GM23338 (cell line): ENCODE results near the gene LAPTM5.

ENCODE experiments used
- POLR2AphosphoS5 ChIP-seq: IDR thresholded peaks from 2 replicates; pipeline ENCODE4 v1.6.1; 2016; ENCODE audit warnings: antibody characterized with exemption, low read depth
- TF ChIP-seq, protein P1 (sequence below), 2 experiments: fragments of 200-600 bp in 1 of 2; sonication (generic) in 1 of 2; conservative IDR thresholded peaks; 2 replicates each; pipeline versions ENCODE4 v1.5.1 to v1.6.1; 2016 to 2017; ENCODE audit warnings: antibody characterized with exemption in 2 of 2, low read depth in 2 of 2, mild to moderate bottlenecking in 2 of 2, moderate library complexity in 1 of 2
- TF ChIP-seq, protein P2 (sequence below): IDR thresholded peaks from one replicate; pipeline ENCODE4 v1.6.1; 2018; ENCODE audit warnings: antibody characterized with exemption; ENCODE audit not compliant: unreplicated experiment

DNA sequence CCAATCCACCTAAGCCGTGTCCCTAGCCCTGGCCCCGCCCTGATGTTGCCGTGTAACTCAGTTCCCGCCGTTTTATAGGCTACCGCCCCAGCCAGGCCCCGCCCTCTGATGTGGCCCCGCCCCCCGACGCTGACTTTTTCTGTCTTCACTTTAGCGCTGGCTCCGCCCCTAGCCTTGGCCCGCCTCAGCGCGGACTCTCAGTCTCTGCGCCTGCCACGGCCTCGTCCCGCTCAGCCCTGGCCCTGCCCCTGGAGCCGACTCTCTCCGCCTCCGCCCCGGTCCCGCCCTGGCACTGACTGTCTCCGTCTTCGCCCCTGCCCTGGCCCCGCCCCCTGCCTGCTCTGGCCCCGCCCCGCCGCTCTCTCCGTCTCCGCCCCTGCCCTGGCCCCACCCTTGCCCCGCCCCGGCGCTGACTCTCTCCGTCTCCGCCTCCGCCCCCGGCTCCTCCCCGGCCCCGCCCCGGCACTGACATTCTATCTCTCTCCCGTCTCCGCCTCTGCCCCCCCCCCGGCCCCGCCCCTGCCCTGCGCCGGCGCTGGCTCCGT, 39.4 kb downstream of the LAPTM5 start:
- TF ChIP-seq, protein P1, sequence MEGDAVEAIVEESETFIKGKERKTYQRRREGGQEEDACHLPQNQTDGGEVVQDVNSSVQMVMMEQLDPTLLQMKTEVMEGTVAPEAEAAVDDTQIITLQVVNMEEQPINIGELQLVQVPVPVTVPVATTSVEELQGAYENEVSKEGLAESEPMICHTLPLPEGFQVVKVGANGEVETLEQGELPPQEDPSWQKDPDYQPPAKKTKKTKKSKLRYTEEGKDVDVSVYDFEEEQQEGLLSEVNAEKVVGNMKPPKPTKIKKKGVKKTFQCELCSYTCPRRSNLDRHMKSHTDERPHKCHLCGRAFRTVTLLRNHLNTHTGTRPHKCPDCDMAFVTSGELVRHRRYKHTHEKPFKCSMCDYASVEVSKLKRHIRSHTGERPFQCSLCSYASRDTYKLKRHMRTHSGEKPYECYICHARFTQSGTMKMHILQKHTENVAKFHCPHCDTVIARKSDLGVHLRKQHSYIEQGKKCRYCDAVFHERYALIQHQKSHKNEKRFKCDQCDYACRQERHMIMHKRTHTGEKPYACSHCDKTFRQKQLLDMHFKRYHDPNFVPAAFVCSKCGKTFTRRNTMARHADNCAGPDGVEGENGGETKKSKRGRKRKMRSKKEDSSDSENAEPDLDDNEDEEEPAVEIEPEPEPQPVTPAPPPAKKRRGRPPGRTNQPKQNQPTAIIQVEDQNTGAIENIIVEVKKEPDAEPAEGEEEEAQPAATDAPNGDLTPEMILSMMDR (conservative IDR thresholded peaks at IDR 0.05; ENCODE audit: low read depth in 2 of 2), result no peak
- no peak for TF ChIP-seq POLR2AphosphoS5
- TF ChIP-seq, protein P2, sequence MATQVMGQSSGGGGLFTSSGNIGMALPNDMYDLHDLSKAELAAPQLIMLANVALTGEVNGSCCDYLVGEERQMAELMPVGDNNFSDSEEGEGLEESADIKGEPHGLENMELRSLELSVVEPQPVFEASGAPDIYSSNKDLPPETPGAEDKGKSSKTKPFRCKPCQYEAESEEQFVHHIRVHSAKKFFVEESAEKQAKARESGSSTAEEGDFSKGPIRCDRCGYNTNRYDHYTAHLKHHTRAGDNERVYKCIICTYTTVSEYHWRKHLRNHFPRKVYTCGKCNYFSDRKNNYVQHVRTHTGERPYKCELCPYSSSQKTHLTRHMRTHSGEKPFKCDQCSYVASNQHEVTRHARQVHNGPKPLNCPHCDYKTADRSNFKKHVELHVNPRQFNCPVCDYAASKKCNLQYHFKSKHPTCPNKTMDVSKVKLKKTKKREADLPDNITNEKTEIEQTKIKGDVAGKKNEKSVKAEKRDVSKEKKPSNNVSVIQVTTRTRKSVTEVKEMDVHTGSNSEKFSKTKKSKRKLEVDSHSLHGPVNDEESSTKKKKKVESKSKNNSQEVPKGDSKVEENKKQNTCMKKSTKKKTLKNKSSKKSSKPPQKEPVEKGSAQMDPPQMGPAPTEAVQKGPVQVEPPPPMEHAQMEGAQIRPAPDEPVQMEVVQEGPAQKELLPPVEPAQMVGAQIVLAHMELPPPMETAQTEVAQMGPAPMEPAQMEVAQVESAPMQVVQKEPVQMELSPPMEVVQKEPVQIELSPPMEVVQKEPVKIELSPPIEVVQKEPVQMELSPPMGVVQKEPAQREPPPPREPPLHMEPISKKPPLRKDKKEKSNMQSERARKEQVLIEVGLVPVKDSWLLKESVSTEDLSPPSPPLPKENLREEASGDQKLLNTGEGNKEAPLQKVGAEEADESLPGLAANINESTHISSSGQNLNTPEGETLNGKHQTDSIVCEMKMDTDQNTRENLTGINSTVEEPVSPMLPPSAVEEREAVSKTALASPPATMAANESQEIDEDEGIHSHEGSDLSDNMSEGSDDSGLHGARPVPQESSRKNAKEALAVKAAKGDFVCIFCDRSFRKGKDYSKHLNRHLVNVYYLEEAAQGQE, result no peak
